GM23338 (cell line): ENCODE measurements around the gene SGMS2. TPM values are rescaled to one million over a fixed set of nuclear protein-coding genes. Genes with fewer than 3 reads are reported as not detected.

ENCODE experiments used
- ATAC-seq: fragments of 200-7000 bp; cut with Tn5 transposase; 3 replicates; pipeline ENCODE4 v1.9.1; 2020
- DNase-seq: peaks from one replicate; pipeline ENCODE4 v3.0.0-alpha.2; 2015; ENCODE audit warnings: low spot score
- H2AFZ ChIP-seq: fragments of 200-600 bp; sonication (generic); 2 replicates; pipeline ENCODE4 v1.8.0; 2016; ENCODE audit warnings: antibody characterized with exemption, mild to moderate bottlenecking, moderate library complexity
- H3F3A ChIP-seq: fragments of 200-600 bp; sonication (generic); replicated peaks from 2 replicates; pipeline ENCODE4 v1.8.0; 2017; ENCODE audit warnings: antibody characterized with exemption, mixed run types, low read depth
- H3K27ac ChIP-seq: fragments of 200-600 bp; sonication (generic); 2 replicates; pipeline ENCODE4 v1.6.1; 2016; ENCODE audit warnings: low read depth
- H3K27me3 ChIP-seq: fragments of 200-600 bp; sonication (generic); 2 replicates; pipeline ENCODE4 v1.8.0; 2016; ENCODE audit warnings: mild to moderate bottlenecking, mixed run types, moderate library complexity; ENCODE audit not compliant: insufficient read depth
- H3K36me3 ChIP-seq: fragments of 200-600 bp; sonication (generic); 2 replicates; pipeline ENCODE4 v1.8.0; 2016; ENCODE audit warnings: mild to moderate bottlenecking; ENCODE audit not compliant: insufficient read depth
- H3K4me1 ChIP-seq: fragments of 200-600 bp; sonication (generic); 2 replicates; pipeline ENCODE4 v1.8.0; 2016; ENCODE audit warnings: mild to moderate bottlenecking, moderate library complexity; ENCODE audit not compliant: insufficient read depth
- H3K4me2 ChIP-seq: fragments of 200-600 bp; sonication (generic); 2 replicates; pipeline ENCODE4 v1.7.1; 2017; ENCODE audit warnings: mixed run types
- H3K4me3 ChIP-seq: fragments of 200-600 bp; sonication (generic); 2 replicates; pipeline ENCODE4 v1.6.1; 2016; ENCODE audit warnings: mixed run types
- H3K79me2 ChIP-seq: fragments of 200-600 bp; sonication (generic); replicated peaks from 2 replicates; pipeline ENCODE4 v1.8.0; 2017; ENCODE audit warnings: mild to moderate bottlenecking; ENCODE audit not compliant: insufficient read depth
- H3K9me2 ChIP-seq: fragments of 200-600 bp; sonication (generic); 2 replicates; pipeline ENCODE4 v1.8.0; 2017; ENCODE audit not compliant: insufficient read depth
- H4K20me1 ChIP-seq: fragments of 200-600 bp; sonication (generic); replicated peaks from 2 replicates; pipeline ENCODE4 v1.8.0; 2017; ENCODE audit warnings: mild to moderate bottlenecking; ENCODE audit not compliant: insufficient read depth
- H3K27ac Mint-ChIP-seq: 2 replicates; pipeline ENCODE4 v1.8.0; 2020; ENCODE audit warnings: inconsistent platforms, mild to moderate bottlenecking, moderate library complexity, mixed read lengths
- H3K27me3 Mint-ChIP-seq: 3 replicates; pipeline ENCODE4 v1.8.0; 2022; ENCODE audit warnings: low read depth, mild to moderate bottlenecking, moderate library complexity, mixed read lengths, inconsistent platforms; ENCODE audit not compliant: insufficient read depth, poor library complexity
- H3K36me3 Mint-ChIP-seq: 3 replicates; pipeline ENCODE4 v1.8.0; 2021; ENCODE audit warnings: low read depth, mild to moderate bottlenecking, inconsistent platforms, moderate library complexity, mixed read lengths
- H3K4me1 Mint-ChIP-seq: 3 replicates; pipeline ENCODE4 v1.8.0; 2020; ENCODE audit warnings: mild to moderate bottlenecking, inconsistent platforms, mixed read lengths
- H3K4me3 Mint-ChIP-seq: 3 replicates; pipeline ENCODE4 v1.8.0; 2021; ENCODE audit warnings: moderate library complexity, mild to moderate bottlenecking, inconsistent platforms, mixed read lengths
- H3K9me3 Mint-ChIP-seq: 3 replicates; pipeline ENCODE4 v1.8.0; 2020; ENCODE audit warnings: moderate library complexity, mild to moderate bottlenecking, inconsistent platforms, mixed read lengths
- CREB1 ChIP-seq: fragments of 250-450 bp; sonication (Bioruptor Pico); IDR thresholded peaks from 2 replicates; pipeline ENCODE4 v1.5.0; 2020; ENCODE audit warnings: low read depth, mild to moderate bottlenecking, moderate library complexity
- EZH2 ChIP-seq: fragments of 200-600 bp; sonication (generic); IDR thresholded peaks from one replicate; pipeline ENCODE4 v1.8.0; 2017; ENCODE audit warnings: antibody characterized with exemption, mild to moderate bottlenecking, low read depth; ENCODE audit not compliant: unreplicated experiment
- EZH2phosphoT487 ChIP-seq: fragments of 200-600 bp; sonication (generic); IDR thresholded peaks from one replicate; pipeline ENCODE4 v1.8.1; 2018; ENCODE audit warnings: antibody characterized with exemption; ENCODE audit not compliant: unreplicated experiment
- JUNB ChIP-seq: IDR thresholded peaks from one replicate; pipeline ENCODE4 v1.6.1; 2016; ENCODE audit warnings: antibody characterized with exemption; ENCODE audit not compliant: unreplicated experiment
- NANOG ChIP-seq: IDR thresholded peaks from 2 replicates; pipeline ENCODE4 v1.6.1; 2016; ENCODE audit warnings: antibody characterized with exemption, borderline replicate concordance
- POLR2AphosphoS5 ChIP-seq: IDR thresholded peaks from 2 replicates; pipeline ENCODE4 v1.6.1; 2016; ENCODE audit warnings: antibody characterized with exemption, low read depth
- STAT1 ChIP-seq: IDR thresholded peaks from one replicate; pipeline ENCODE4 v1.6.1; 2016; ENCODE audit warnings: antibody characterized with exemption; ENCODE audit not compliant: unreplicated experiment
- ZNF114 ChIP-seq: fragments of 250-450 bp; sonication (Bioruptor Pico); IDR thresholded peaks from 2 replicates; pipeline ENCODE4 v1.5.0; 2020; ENCODE audit warnings: mild to moderate bottlenecking, moderate library complexity
- ZNF331 ChIP-seq: fragments of 250-450 bp; sonication (Bioruptor Pico); IDR thresholded peaks from 2 replicates; pipeline ENCODE4 v1.5.0; 2020; ENCODE audit warnings: low read depth, mild to moderate bottlenecking, moderate library complexity
- polyA plus RNA-seq: library from polyadenylated mRNA; unstranded; fragments of >200 nt; fragmentation: Nextera tagmentation; extraction: Ambion mirVana; gene quantifications from 2 replicates; pipeline ENCODE4 v1.2.1, GENCODE V29; 2016
- total RNA-seq: library from RNA; depleted of rRNA; stranded (reverse); fragments of >200 nt; shearing (Covaris generic); gene quantifications from 2 replicates; pipeline ENCODE4 v1.2.3, GENCODE V29; 2014
- TF ChIP-seq, protein P1 (sequence below): IDR thresholded peaks from 2 replicates; pipeline ENCODE4 v1.6.1; 2016; ENCODE audit warnings: antibody characterized with exemption
- TF ChIP-seq, protein P2 (sequence below): IDR thresholded peaks from one replicate; pipeline ENCODE4 v1.6.1; 2018; ENCODE audit warnings: antibody characterized with exemption; ENCODE audit not compliant: unreplicated experiment
- TF ChIP-seq, protein P3 (sequence below), 2 experiments: fragments of 200-600 bp in 1 of 2; sonication (generic) in 1 of 2; conservative IDR thresholded peaks; 2 replicates each; pipeline versions ENCODE4 v1.5.1 to v1.6.1; 2016 to 2017; ENCODE audit warnings: antibody characterized with exemption in 2 of 2, low read depth in 2 of 2, mild to moderate bottlenecking in 2 of 2, moderate library complexity in 1 of 2

Gene SGMS2
- total and polyA plus RNA-seq, 2 experiments from 2014 or later, result 0.35 to 1.1 TPM

DNA sequence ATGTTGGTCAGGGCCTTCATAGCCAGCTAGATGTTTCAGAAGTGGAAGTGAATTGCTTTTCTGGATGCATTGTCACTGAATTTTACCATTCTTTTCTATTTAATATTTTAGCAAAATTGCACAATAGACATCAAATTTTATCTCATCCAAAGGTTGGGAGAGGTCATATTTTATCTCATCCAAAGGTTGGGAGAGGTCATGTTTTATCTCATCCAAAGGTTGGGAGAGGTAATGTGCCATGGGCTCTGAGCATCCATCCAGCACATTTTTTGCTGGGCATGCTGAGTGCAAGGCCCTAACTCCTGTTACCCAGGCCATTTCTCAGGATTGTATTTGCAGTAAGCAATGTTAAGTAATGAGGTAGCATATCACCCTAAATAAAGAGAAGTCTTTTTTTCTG lies 91.9 kb downstream of the SGMS2 start:
- no peaks in the 10 kb centered on the region for H3F3A ChIP-seq
- Mint-ChIP-seq H3K27me3 (no peaks in the 10 kb centered on the region), H3K4me3 (no peak overlapping the region), H3K4me1 (peaks cover 8% of the 10 kb centered on the region; the same call in 2 of the 3 replicates), H3K27ac (no peak overlapping the region), H3K36me3 (peaks cover 4% of the 10 kb centered on the region; the same call in 1 of the 3 replicates), H3K9me3 (peaks cover 6% of the 10 kb centered on the region; the same call in 2 of the 3 replicates)
- no peaks in the 10 kb centered on the region; the same call in 1 of the 2 replicates for H3K36me3 ChIP-seq
- no peak overlapping the region for H3K27ac ChIP-seq
- ATAC-seq (no peak), DNase-seq (no peak)
- TF ChIP-seq, protein P1, sequence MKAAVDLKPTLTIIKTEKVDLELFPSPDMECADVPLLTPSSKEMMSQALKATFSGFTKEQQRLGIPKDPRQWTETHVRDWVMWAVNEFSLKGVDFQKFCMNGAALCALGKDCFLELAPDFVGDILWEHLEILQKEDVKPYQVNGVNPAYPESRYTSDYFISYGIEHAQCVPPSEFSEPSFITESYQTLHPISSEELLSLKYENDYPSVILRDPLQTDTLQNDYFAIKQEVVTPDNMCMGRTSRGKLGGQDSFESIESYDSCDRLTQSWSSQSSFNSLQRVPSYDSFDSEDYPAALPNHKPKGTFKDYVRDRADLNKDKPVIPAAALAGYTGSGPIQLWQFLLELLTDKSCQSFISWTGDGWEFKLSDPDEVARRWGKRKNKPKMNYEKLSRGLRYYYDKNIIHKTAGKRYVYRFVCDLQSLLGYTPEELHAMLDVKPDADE, result no peak
- TF ChIP-seq POLR2AphosphoS5, result no peak
- TF ChIP-seq, protein P2, sequence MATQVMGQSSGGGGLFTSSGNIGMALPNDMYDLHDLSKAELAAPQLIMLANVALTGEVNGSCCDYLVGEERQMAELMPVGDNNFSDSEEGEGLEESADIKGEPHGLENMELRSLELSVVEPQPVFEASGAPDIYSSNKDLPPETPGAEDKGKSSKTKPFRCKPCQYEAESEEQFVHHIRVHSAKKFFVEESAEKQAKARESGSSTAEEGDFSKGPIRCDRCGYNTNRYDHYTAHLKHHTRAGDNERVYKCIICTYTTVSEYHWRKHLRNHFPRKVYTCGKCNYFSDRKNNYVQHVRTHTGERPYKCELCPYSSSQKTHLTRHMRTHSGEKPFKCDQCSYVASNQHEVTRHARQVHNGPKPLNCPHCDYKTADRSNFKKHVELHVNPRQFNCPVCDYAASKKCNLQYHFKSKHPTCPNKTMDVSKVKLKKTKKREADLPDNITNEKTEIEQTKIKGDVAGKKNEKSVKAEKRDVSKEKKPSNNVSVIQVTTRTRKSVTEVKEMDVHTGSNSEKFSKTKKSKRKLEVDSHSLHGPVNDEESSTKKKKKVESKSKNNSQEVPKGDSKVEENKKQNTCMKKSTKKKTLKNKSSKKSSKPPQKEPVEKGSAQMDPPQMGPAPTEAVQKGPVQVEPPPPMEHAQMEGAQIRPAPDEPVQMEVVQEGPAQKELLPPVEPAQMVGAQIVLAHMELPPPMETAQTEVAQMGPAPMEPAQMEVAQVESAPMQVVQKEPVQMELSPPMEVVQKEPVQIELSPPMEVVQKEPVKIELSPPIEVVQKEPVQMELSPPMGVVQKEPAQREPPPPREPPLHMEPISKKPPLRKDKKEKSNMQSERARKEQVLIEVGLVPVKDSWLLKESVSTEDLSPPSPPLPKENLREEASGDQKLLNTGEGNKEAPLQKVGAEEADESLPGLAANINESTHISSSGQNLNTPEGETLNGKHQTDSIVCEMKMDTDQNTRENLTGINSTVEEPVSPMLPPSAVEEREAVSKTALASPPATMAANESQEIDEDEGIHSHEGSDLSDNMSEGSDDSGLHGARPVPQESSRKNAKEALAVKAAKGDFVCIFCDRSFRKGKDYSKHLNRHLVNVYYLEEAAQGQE, result no peak
- no peak for TF ChIP-seq EZH2
- no peaks in the 10 kb centered on the region for H3K27me3 ChIP-seq
- no peak overlapping the region for H3K4me2 ChIP-seq
- no peaks in the 10 kb centered on the region for H3K9me2 ChIP-seq
- no peak overlapping the region for H2AFZ ChIP-seq
- H3K4me1 ChIP-seq, result peaks cover 8% of the 10 kb centered on the region; the same call in 1 of the 2 replicates
- H4K20me1 ChIP-seq, result no peaks in the 10 kb centered on the region
- no peak overlapping the region for H3K4me3 ChIP-seq
- no peaks in the 10 kb centered on the region for H3K79me2 ChIP-seq

DNA sequence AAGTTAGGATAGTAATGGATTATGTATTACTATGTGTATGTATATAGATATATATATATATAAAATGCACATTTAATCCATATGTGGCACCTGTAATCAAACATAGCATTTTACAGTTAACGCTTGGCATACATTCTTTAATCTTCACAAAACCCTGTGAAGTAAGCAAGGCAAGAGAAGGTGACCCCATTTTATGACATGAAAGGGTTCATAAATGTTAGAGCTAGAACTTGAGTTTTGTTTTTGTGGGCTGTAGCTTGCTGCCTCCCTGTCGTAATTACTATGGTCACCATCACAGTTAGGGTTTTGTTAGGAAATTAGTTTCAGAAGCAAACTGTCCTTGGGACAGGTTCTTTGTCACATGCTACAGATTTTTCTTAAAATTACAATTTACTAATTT lies 92.8 kb downstream of the SGMS2 start:
- peaks cover 6% of the 10 kb centered on the region; the same call in 2 of the 3 replicates for H3K9me3 Mint-ChIP-seq
- H3K4me3 Mint-ChIP-seq, result no peak overlapping the region
- H3K9me2 ChIP-seq, result no peaks in the 10 kb centered on the region
- peaks cover 2% of the 10 kb centered on the region; the same call in 1 of the 2 replicates for H3K4me1 ChIP-seq
- no peaks in the 10 kb centered on the region for H3F3A ChIP-seq
- H3K4me1 Mint-ChIP-seq, result peaks cover 6% of the 10 kb centered on the region; the same call in 2 of the 3 replicates
- H2AFZ ChIP-seq, result no peak overlapping the region
- no peak overlapping the region for H3K27ac Mint-ChIP-seq
- H3K27ac ChIP-seq, result no peak overlapping the region
- no peaks in the 10 kb centered on the region; the same call in 1 of the 2 replicates for H3K36me3 ChIP-seq
- no peaks in the 10 kb centered on the region for H4K20me1 ChIP-seq
- H3K27me3 Mint-ChIP-seq, result no peaks in the 10 kb centered on the region
- H3K4me3 ChIP-seq, result no peak overlapping the region
- no peak overlapping the region for H3K4me2 ChIP-seq
- no peak for ATAC-seq
- H3K27me3 ChIP-seq, result no peaks in the 10 kb centered on the region
- H3K79me2 ChIP-seq, result no peaks in the 10 kb centered on the region
- H3K36me3 Mint-ChIP-seq, result peaks cover 4% of the 10 kb centered on the region; the same call in 1 of the 3 replicates
- DNase-seq, result no peak
- TF ChIP-seq ZNF331 (CRISPR knock-in tag), result no peak
- TF ChIP-seq, protein P2, result no peak
- TF ChIP-seq NANOG, result no peak
- TF ChIP-seq POLR2AphosphoS5, result no peak
- TF ChIP-seq EZH2, result no peak
- no peak for TF ChIP-seq ZNF114 (CRISPR knock-in tag)
- TF ChIP-seq STAT1, result no peak
- TF ChIP-seq, protein P3, sequence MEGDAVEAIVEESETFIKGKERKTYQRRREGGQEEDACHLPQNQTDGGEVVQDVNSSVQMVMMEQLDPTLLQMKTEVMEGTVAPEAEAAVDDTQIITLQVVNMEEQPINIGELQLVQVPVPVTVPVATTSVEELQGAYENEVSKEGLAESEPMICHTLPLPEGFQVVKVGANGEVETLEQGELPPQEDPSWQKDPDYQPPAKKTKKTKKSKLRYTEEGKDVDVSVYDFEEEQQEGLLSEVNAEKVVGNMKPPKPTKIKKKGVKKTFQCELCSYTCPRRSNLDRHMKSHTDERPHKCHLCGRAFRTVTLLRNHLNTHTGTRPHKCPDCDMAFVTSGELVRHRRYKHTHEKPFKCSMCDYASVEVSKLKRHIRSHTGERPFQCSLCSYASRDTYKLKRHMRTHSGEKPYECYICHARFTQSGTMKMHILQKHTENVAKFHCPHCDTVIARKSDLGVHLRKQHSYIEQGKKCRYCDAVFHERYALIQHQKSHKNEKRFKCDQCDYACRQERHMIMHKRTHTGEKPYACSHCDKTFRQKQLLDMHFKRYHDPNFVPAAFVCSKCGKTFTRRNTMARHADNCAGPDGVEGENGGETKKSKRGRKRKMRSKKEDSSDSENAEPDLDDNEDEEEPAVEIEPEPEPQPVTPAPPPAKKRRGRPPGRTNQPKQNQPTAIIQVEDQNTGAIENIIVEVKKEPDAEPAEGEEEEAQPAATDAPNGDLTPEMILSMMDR (conservative IDR thresholded peaks at IDR 0.05; ENCODE audit: low read depth in 2 of 2), result no peak
- no peak for TF ChIP-seq CREB1 (CRISPR knock-in tag)
- no peak for TF ChIP-seq JUNB
- no peak for TF ChIP-seq EZH2phosphoT487
- TF ChIP-seq, protein P1, result no peak
